Tibial artery (tissue), 4 donors: ENCODE data around the gene NKX6-2.
"Not testable (repeated sequence)": the region's sequence is repeated elsewhere in the genome, so short reads cannot be mapped to it uniquely, and the experiment has no call there.

ENCODE experiments used
- DNase-seq, 2 donors: peaks; one replicate each; pipeline ENCODE4 v3.0.0-alpha.2; 2019
- H3K27ac ChIP-seq, 2 donors: fragments of 200-600 bp; sonication (generic) in 1 of 2; 1 replicate in 1 of 2; 2 replicates in 1 of 2; pipeline ENCODE4 v1.5.1; 2018 to 2019; ENCODE audit warnings: mild to moderate bottlenecking in 1 of 2
- H3K27me3 ChIP-seq, 2 donors: fragments of 200-600 bp; sonication (generic) in 1 of 2; one replicate each; pipeline versions ENCODE4 v1.5.1 to v1.6.0; 2016 to 2019
- H3K36me3 ChIP-seq, 3 donors: fragments of 200-600 bp; sonication (generic) in 2 of 3; one replicate each; pipeline ENCODE4 v1.5.1; 2016 to 2019; ENCODE audit warnings: mild to moderate bottlenecking in 2 of 3
- H3K4me1 ChIP-seq, 4 donors: fragments of 200-600 bp; sonication (generic) in 2 of 4; 1 replicate in 3 of 4; 2 replicates in 1 of 4; pipeline ENCODE4 v1.5.1; 2016 to 2019
- H3K4me3 ChIP-seq, 2 donors: fragments of 200-600 bp; sonication (generic) in 1 of 2; 1 replicate in 1 of 2; 2 replicates in 1 of 2; pipeline ENCODE4 v1.5.1; 2018 to 2019; ENCODE audit warnings: mild to moderate bottlenecking in 2 of 2
- H3K9me3 ChIP-seq, 3 donors: fragments of 200-600 bp; sonication (generic) in 1 of 3; one replicate each; pipeline ENCODE4 v1.5.1; 2016 to 2019
- intact Hi-C: fragments of 100-400 bp; cut with DNase I; formaldehyde crosslinking; loops from one replicate; pipeline ENCODE4 v1.15.0; 2023; ENCODE audit warnings: low total_unique reads
- TF ChIP-seq, protein P1 (sequence below), 2 experiments: fragments of 200-600 bp in 1 of 2; fragments of 450-650 bp in 1 of 2; IDR thresholded peaks; one replicate each; pipeline ENCODE4 v1.5.1; 2017 to 2019; ENCODE audit warnings: antibody characterized with exemption in 2 of 2, mild to moderate bottlenecking in 1 of 2, moderate library complexity in 1 of 2

Gene NKX6-2

DNA sequence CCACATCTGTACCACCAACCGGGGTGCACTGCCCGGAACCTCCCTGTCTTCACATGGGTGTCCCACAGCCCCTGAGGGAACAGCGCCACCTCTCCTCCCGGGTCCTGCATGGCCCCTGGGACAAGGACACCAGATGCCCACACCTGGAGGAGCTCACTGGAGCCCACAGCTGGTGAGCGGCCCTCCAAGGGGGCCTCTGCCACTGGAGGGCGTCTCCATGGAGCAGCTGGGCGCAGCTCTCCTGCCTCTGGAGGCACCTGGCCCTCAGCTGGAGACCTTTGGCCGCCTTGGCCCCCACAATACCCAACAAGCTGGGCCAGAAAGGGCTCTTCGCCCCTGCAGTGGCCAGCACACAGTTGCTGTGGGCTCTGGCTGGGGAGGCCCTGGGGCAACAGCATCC is 7.3 kb upstream of the NKX6-2 start:
- DNase-seq: no peak
- H3K36me3 ChIP-seq: no peaks in the 10 kb centered on the region
- H3K27me3 ChIP-seq: peaks cover 0 to 59% of the 10 kb centered on the region in 2 donors

DNA sequence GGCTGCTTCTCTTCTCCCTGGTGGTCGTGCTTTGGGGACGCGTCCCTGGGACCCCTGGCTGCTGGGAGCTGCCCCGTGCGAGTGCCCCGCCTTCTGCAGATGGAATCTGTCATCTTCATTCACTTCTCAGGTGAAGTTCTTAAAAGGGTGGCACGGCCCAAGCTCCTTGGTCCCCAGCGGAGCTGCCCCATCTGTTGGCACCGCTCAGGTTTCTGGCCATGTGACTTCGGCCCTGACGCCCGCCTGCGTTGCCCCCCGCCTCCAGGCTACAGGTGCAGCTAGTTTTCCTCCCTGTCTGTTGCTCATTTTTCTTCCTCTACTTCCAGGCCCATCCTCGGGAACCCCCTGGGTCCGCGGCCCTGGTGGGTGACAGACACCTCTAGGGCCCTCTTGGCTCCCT is 6.8 kb upstream of the NKX6-2 start:
- peaks cover 0 to 6% (median 3%) of the 10 kb centered on the region in 4 donors for H3K4me1 ChIP-seq
- H3K36me3 ChIP-seq: no peaks in the 10 kb centered on the region
- H3K4me3 ChIP-seq: no peak overlapping the region
- no peaks in the 10 kb centered on the region for H3K9me3 ChIP-seq
- H3K27ac ChIP-seq: no peak overlapping the region
- intact Hi-C loops: no loop called here
- TF ChIP-seq, protein P1, sequence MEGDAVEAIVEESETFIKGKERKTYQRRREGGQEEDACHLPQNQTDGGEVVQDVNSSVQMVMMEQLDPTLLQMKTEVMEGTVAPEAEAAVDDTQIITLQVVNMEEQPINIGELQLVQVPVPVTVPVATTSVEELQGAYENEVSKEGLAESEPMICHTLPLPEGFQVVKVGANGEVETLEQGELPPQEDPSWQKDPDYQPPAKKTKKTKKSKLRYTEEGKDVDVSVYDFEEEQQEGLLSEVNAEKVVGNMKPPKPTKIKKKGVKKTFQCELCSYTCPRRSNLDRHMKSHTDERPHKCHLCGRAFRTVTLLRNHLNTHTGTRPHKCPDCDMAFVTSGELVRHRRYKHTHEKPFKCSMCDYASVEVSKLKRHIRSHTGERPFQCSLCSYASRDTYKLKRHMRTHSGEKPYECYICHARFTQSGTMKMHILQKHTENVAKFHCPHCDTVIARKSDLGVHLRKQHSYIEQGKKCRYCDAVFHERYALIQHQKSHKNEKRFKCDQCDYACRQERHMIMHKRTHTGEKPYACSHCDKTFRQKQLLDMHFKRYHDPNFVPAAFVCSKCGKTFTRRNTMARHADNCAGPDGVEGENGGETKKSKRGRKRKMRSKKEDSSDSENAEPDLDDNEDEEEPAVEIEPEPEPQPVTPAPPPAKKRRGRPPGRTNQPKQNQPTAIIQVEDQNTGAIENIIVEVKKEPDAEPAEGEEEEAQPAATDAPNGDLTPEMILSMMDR (IDR thresholded peaks at IDR 0.05): no peak
- H3K27me3 ChIP-seq: peaks cover 0 to 63% of the 10 kb centered on the region in 2 donors
- no peak for DNase-seq

More for the DNA sequence above, 7.3 kb upstream of the NKX6-2 start:
- Histone ChIP-seq H3K9me3 (no peaks in the 10 kb centered on the region), H3K4me3 (no peak overlapping the region), H3K27ac (no peak overlapping the region), H3K4me1 (peaks cover 0 to 2% (median under 1%) of the 10 kb centered on the region in 4 donors)
- TF ChIP-seq, protein P1 (IDR thresholded peaks at IDR 0.05): no peak
- intact Hi-C loops: no loop called here

DNA sequence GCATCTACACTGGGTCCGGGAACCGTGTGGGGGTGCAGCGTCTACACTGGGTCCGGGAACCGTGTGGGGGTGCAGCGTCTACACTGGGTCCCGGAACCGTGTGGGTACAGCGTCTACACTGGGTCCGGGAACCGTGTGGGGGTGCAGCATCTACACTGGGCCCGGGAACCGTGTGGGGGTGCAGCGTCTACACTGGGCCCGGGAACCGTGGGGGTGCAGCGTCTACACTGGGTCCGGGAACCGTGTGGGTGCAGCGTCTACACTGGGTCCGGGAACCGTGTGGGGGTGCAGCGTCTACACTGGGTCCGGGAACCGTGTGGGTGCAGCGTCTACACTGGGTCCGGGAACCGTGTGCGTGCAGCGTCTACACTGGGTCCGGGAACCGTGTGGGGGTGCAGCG is 6.2 kb upstream of the NKX6-2 start:
- intact Hi-C loops, H3K27ac ChIP-seq, H3K9me3 ChIP-seq, H3K4me3 ChIP-seq, DNase-seq, H3K36me3 ChIP-seq: not testable (repeated sequence)
- peaks cover 0 to 13% (median 10%) of the 10 kb centered on the region in 4 donors for H3K4me1 ChIP-seq
- peaks cover 0 to 70% of the 10 kb centered on the region in 2 donors for H3K27me3 ChIP-seq

DNA sequence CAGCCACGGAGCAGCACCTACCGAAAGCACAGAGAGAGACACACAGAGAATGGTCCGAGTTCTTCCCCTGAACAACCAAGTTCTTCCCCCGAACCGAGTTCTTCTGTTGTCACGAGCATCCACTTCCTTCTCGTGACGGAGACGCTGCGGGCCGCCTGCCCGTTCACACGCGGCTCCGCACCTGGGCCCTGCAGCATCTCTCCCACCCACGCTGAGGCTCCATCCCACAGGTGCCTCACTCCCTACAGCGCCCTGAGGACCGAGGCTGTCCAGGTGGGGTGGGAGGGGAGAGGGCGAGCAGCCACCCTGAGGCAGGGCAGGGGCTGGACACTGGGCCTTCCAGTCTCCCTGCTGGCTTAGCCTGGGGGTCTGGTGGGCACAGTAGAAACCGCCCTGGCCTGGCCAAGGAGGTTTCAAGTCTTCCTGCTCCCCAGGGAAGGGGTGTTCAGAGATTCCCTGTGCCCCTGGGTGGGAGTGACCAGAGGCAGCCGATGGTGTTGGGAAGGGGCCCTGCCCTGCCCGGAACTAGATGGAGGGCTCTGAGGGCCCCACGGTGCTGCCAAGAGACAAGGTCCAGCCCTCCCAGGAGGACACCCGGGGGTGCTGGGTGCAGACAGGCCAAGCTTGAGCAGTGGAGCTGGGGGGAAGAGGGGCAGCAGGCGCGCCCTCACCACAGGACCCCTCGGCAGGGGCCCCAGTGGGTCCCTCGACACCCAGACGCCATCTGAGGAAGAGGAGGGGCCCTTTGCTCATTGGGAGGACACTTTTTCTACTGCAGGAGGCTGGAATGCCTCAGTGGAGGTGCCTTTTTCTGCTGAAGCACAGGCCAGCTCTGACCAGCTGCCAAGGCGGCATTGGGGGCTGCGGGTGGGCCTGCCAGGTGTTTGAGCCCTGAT is 5.2 kb upstream of the NKX6-2 start:
- DNase-seq: no peak
- no peak overlapping the region for H3K4me3 ChIP-seq
- intact Hi-C loops: no loop called here
- H3K36me3 ChIP-seq: no peaks in the 10 kb centered on the region
- TF ChIP-seq, protein P1 (IDR thresholded peaks at IDR 0.05): no peak
- H3K9me3 ChIP-seq: no peaks in the 10 kb centered on the region
- H3K27me3 ChIP-seq: peaks cover 0 to 79% of the 10 kb centered on the region in 2 donors
- H3K4me1 ChIP-seq: peaks cover 0 to 22% (median 19%) of the 10 kb centered on the region in 4 donors
- no peak overlapping the region for H3K27ac ChIP-seq

DNA sequence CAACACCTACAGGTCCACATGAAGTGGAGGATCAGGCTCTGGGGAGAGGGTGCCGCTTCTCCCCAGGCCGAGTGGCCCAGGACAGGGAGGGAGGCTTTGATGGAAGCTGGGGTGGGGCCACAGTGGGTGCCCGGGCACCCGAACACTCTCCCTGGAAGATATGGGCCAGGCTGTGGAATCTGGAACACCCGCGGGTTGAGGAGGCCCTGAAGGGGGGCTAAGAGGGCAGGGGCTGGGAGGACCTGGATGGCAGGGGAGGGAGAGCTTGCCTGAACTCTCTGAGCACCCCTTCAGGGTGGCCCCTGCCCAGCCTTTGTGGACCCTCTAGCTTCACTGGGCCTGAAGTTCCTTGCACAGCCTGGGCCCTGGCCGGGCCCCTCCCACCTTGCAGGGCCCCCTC is 4.5 kb upstream of the NKX6-2 start:
- H3K36me3 ChIP-seq: no peaks in the 10 kb centered on the region
- H3K4me1 ChIP-seq: peaks cover 0 to 27% (median 23%) of the 10 kb centered on the region in 4 donors
- intact Hi-C loops: no loop called here
- no peak overlapping the region for H3K27ac ChIP-seq
- TF ChIP-seq, protein P1 (IDR thresholded peaks at IDR 0.05): no peak
- H3K9me3 ChIP-seq: no peaks in the 10 kb centered on the region
- H3K4me3 ChIP-seq: no peak overlapping the region
- no peak for DNase-seq
- H3K27me3 ChIP-seq: peaks cover 0 to 84% of the 10 kb centered on the region in 2 donors

DNA sequence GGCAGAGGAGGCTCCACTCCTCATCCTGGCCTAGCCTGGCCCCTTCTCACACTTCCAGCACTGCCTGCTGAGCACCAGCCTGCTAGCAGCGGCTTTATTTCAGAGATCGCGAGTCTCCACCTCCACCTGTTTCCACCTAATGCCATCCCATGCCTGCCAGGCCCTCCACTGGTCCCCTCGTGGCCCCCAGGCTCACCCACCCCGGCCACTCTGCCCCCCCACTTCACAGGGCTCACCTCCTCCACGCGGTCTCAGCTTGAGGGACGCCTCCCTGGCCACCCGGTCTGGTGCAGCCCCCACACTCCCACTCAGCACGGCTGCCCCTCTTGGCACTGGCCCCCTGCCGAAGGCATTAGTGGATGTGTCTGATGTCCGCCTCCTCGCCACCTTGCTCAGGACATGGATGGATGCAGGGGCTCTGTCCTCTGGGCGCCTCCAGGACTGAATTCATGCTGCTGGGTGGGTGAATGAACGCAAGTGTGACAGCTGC is 3.8 kb upstream of the NKX6-2 start:
- Histone ChIP-seq H3K36me3 (no peaks in the 10 kb centered on the region), H3K9me3 (peaks cover 0 to 2% (median 0%) of the 10 kb centered on the region in 3 donors), H3K4me3 (no peak overlapping the region), H3K27me3 (peaks cover 0 to 88% of the 10 kb centered on the region in 2 donors), H3K27ac (no peak overlapping the region), H3K4me1 (peaks cover 0 to 35% (median 30%) of the 10 kb centered on the region in 4 donors)
- intact Hi-C loops: no loop called here
- TF ChIP-seq, protein P1 (IDR thresholded peaks at IDR 0.05): no peak
- DNase-seq: no peak
